ENCODE measurements around the gene XPA.

DNA sequence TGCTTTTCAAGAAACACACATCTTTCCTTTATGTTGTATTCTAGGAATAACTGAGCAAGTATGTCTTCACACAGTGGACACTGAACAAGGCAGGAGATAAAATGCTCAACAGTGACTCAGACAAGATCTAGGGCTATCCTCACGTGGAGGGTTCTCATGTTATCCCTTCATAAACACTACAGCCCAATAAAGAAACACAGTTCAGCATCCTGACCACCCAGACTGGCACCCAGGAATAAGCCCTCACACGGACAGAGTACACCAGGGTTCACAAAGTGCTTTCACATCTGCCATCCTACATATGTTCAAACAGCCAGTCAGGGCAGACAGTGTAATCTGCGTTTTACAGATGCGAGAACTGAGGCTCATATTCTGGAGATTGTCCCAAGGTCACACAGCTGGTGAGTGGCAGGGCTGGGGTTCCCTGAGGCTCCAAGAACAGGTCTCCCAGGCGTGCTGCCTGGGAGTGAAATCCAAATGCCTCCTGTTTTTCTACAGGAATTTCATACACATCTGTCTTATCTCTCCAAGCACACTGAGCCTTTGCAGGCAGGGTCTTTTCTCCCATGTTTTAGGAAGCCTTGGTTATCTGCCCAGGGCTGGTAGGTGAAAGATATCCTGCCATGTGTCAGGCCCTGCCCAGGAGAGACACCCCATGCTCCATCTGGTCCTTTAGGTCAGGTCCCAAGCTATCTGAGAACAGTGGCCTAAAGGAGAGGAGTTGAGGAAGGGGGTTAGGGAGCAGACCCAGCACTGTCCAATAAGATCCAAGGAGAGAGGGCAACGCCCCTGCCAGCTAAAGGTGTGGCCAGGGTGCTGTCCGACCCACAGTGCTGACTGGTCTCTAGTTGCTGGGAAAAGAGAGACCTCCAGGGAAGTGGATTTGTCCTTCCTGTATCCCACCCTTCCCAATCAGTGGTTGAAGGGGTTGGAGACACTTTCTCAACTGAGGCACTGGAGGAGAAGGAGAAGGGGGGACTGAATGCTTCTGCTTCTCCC, 47.9 kb upstream of the XPA start:
- TF ChIP-seq WRNIP1 (IDR thresholded peaks at IDR 0.05; ENCODE audit: borderline replicate concordance, low read depth, low read length) = no peak
- no peak for TF ChIP-seq NFIC (IDR thresholded peaks at IDR 0.05; ENCODE audit: low read depth, low read length)

Data from GM12878 (cell line).